HCT116 (cell line): Measurements from ENCODE around the gene TBC1D17. TPM values are rescaled to one million over a fixed set of nuclear protein-coding genes. Genes with fewer than 3 reads are reported as not detected.

ENCODE experiments used
- ATAC-seq: fragments of 200-7000 bp; cut with Tn5 transposase; 2 replicates; pipeline ENCODE4 v1.9.1; 2020; ENCODE audit warnings: mild to moderate bottlenecking, moderate library complexity
- BruUV-seq: library from RNA; stranded (reverse); fragments of 400-500 nt; replicated peaks from 2 replicates; lab custom pipeline; 2021; lab: Mats Ljungman, UMichigan
- CTCF ChIA-PET: fragments of 300-600 bp; sonication (Branson Sonifier 250); formaldehyde crosslinking; loops from one replicate; lab custom pipeline; 2021; ENCODE audit warnings: antibody characterized with exemption; lab: Charles Lee
- POLR2A ChIA-PET: fragments of 300-600, 350-600 bp; sonication (Branson Sonifier 250); formaldehyde crosslinking; loops from one replicate; lab custom pipeline; 2021; ENCODE audit warnings: antibody characterized with exemption; lab: Charles Lee
- RAD21 ChIA-PET, 2 experiments: fragments of 300-600 bp; sonication (Branson Sonifier 250); formaldehyde crosslinking; loops; one replicate each; lab custom pipeline; 2023; ENCODE audit warnings: low total read pairs in 2 of 2; ENCODE audit not compliant: uncharacterized antibody in 2 of 2, unreplicated experiment in 2 of 2, low non-redundant PET in 1 of 2; lab: Charles Lee
- DNase-seq: peaks from one replicate; pipeline ENCODE4 v3.0.0-alpha.2; 2010; ENCODE audit warnings: low read depth, low spot score
- H2AFZ ChIP-seq: fragments of 200-600 bp; shearing (Covaris generic), sonication (generic); 2 replicates; pipeline ENCODE4 v1.6.1; 2017; ENCODE audit warnings: low read depth, mixed run types, mixed read lengths, antibody characterized with exemption, low read length; ENCODE audit not compliant: poor library complexity, severe bottlenecking
- H3K27ac ChIP-seq: 2 replicates; pipeline ENCODE4 v1.5.1; 2012; ENCODE audit warnings: low read depth, low read length
- H3K27me3 ChIP-seq: fragments of 200-600 bp; sonication (generic); 2 replicates; pipeline ENCODE4 v1.6.1; 2016; ENCODE audit warnings: mixed run types, low read length, mixed read lengths; ENCODE audit not compliant: insufficient read depth
- H3K36me3 ChIP-seq, 2 experiments: fragments of 200-500 bp in 1 of 2; fragments of 200-600 bp in 1 of 2; sonication (Bioruptor generic) in 1 of 2; sonication (generic) in 1 of 2; 2 replicates each; pipeline versions ENCODE4 v1.5.1 to v1.6.1; 2014 to 2016; ENCODE audit warnings: low read length in 2 of 2, inconsistent platforms in 1 of 2, mixed read lengths in 1 of 2, mixed run types in 1 of 2; ENCODE audit not compliant: insufficient read depth in 2 of 2, control insufficient read depth in 1 of 2
- H3K4me1 ChIP-seq, 2 experiments: fragments of 200-600 bp in 1 of 2; sonication (generic) in 1 of 2; 2 replicates each; pipeline versions ENCODE4 v1.5.1 to v1.6.1; 2012 to 2017; ENCODE audit warnings: low read length in 2 of 2, inconsistent platforms in 1 of 2, mild to moderate bottlenecking in 1 of 2, mixed read lengths in 1 of 2, mixed run types in 1 of 2, moderate library complexity in 1 of 2; ENCODE audit not compliant: insufficient read depth in 2 of 2, control insufficient read depth in 1 of 2
- H3K4me2 ChIP-seq: fragments of 200-600 bp; sonication (generic); 2 replicates; pipeline ENCODE4 v1.6.1; 2017; ENCODE audit warnings: mixed run types, low read length, mixed read lengths
- H3K4me3 ChIP-seq, 2 experiments: fragments of 200-600 bp in 1 of 2; sonication (generic) in 1 of 2; replicated peaks in 1 of 2; 2 replicates each; pipeline ENCODE4 v1.5.1; 2011 to 2016; ENCODE audit warnings: low read length in 2 of 2, control low read depth in 1 of 2, low read depth in 1 of 2, mild to moderate bottlenecking in 1 of 2, mixed read lengths in 1 of 2, mixed run types in 1 of 2
- H3K79me2 ChIP-seq: fragments of 200-600 bp; sonication (generic); 2 replicates; pipeline ENCODE4 v1.6.1; 2017; ENCODE audit warnings: mild to moderate bottlenecking, mixed run types, low read length, moderate library complexity, mixed read lengths; ENCODE audit not compliant: insufficient read depth
- H3K9ac ChIP-seq: fragments of 200-600 bp; sonication (generic); 2 replicates; pipeline ENCODE4 v1.6.1; 2016; ENCODE audit warnings: low read length, mixed read lengths
- H3K9me2 ChIP-seq: fragments of 200-600 bp; sonication (generic), shearing (Covaris generic); 2 replicates; pipeline ENCODE4 v1.6.1; 2017; ENCODE audit warnings: mixed run types, mild to moderate bottlenecking, moderate library complexity; ENCODE audit not compliant: insufficient read depth
- H3K9me3 ChIP-seq, 2 experiments: fragments of 200-500 bp in 1 of 2; fragments of 200-600 bp in 1 of 2; sonication (Bioruptor generic) in 1 of 2; sonication (generic) in 1 of 2; 2 replicates each; pipeline ENCODE4 v1.6.1; 2014 to 2017; ENCODE audit warnings: low read length in 2 of 2, mixed read lengths in 2 of 2, inconsistent platforms in 1 of 2, low read depth in 1 of 2, mild to moderate bottlenecking in 1 of 2, mixed run types in 1 of 2, moderate library complexity in 1 of 2; ENCODE audit not compliant: control insufficient read depth in 1 of 2, insufficient read depth in 1 of 2
- H4K20me1 ChIP-seq: fragments of 200-600 bp; sonication (generic), shearing (Covaris generic); 2 replicates; pipeline ENCODE4 v1.6.1; 2017; ENCODE audit warnings: mixed run types, mild to moderate bottlenecking, moderate library complexity; ENCODE audit not compliant: insufficient read depth
- ATF3 ChIP-seq: IDR thresholded peaks from 2 replicates; pipeline ENCODE4 v1.6.1; 2012
- CBX3 ChIP-seq: IDR thresholded peaks from 2 replicates; pipeline ENCODE4 v1.6.1; 2012; ENCODE audit warnings: low read depth
- CEBPB ChIP-seq: IDR thresholded peaks from 2 replicates; pipeline ENCODE4 v1.6.1; 2012; ENCODE audit warnings: low read depth
- ELF1 ChIP-seq: IDR thresholded peaks from 2 replicates; pipeline ENCODE4 v1.6.1; 2012; ENCODE audit warnings: low read depth, borderline replicate concordance
- EZH2 ChIP-seq: fragments of 200-600 bp; sonication (generic); IDR thresholded peaks from 2 replicates; pipeline ENCODE4 v1.6.1; 2017; ENCODE audit warnings: antibody characterized with exemption, mixed run types
- EZH2phosphoT487 ChIP-seq: fragments of 200-600 bp; IDR thresholded peaks from 2 replicates; pipeline ENCODE4 v1.6.1; 2018; ENCODE audit warnings: antibody characterized with exemption, borderline replicate concordance
- FOSL1 ChIP-seq: IDR thresholded peaks from 2 replicates; pipeline ENCODE4 v1.6.1; 2012; ENCODE audit warnings: low read depth
- JUND ChIP-seq: IDR thresholded peaks from 2 replicates; pipeline ENCODE4 v1.6.1; 2012
- POLR2A ChIP-seq: IDR thresholded peaks from 2 replicates; pipeline ENCODE4 v1.7.0; 2011; ENCODE audit warnings: borderline replicate concordance; ENCODE audit not compliant: insufficient read depth, insufficient read length; ENCODE audit errors: extremely low read depth
- POLR2AphosphoS5 ChIP-seq: IDR thresholded peaks from 2 replicates; pipeline ENCODE4 v1.6.1; 2011; ENCODE audit warnings: mild to moderate bottlenecking, low read depth, low read length, moderate library complexity
- RAD21 ChIP-seq: IDR thresholded peaks from 2 replicates; pipeline ENCODE4 v1.6.1; 2012; ENCODE audit warnings: low read depth, mild to moderate bottlenecking
- SRF ChIP-seq: IDR thresholded peaks from 2 replicates; pipeline ENCODE4 v1.6.1; 2012; ENCODE audit warnings: low read depth
- TCF7L2 ChIP-seq: IDR thresholded peaks from 2 replicates; pipeline ENCODE4 v1.7.0; 2011; ENCODE audit warnings: borderline replicate concordance, inconsistent platforms; ENCODE audit not compliant: insufficient read depth, insufficient read length; ENCODE audit errors: extremely low read depth
- YY1 ChIP-seq: IDR thresholded peaks from 2 replicates; pipeline ENCODE4 v1.6.1; 2011; ENCODE audit warnings: low read length, low read depth, moderate library complexity, mild to moderate bottlenecking; ENCODE audit not compliant: insufficient replicate concordance; ENCODE audit errors: extremely low read depth
- ZFX ChIP-seq: fragments of 450-650 bp; IDR thresholded peaks from 2 replicates; pipeline ENCODE4 v1.6.1; 2017
- ZNF274 ChIP-seq: fragments of 200-500 bp; sonication (Bioruptor generic); IDR thresholded peaks from 2 replicates; pipeline ENCODE4 v1.6.1; 2014; ENCODE audit warnings: mild to moderate bottlenecking, low read depth, low read length, inconsistent platforms
- intact Hi-C: fragments of 100-400 bp; cut with micrococcal nuclease; formaldehyde crosslinking; loops from 2 replicates; pipeline ENCODE4 v1.10.0; 2022
- total RNA-seq: library from RNA; stranded (reverse); gene quantifications from one replicate; pipeline ENCODE4 v1.2.1, GENCODE V29; 2021; ENCODE audit not compliant: unreplicated experiment
- TF ChIP-seq, protein P1 (sequence below): IDR thresholded peaks from 2 replicates; pipeline ENCODE4 v1.6.1; 2012
- TF ChIP-seq, protein P2 (sequence below): IDR thresholded peaks from 2 replicates; pipeline ENCODE4 v1.6.1; 2011; ENCODE audit warnings: mild to moderate bottlenecking, low read length, moderate library complexity; ENCODE audit not compliant: insufficient replicate concordance; ENCODE audit errors: extremely low read depth
- TF ChIP-seq, protein P3 (sequence below), 3 experiments: fragments of 200-600 bp in 1 of 3; sonication (generic) in 1 of 3; IDR thresholded peaks in 2 of 3; conservative IDR thresholded peaks in 1 of 3; 2 replicates each; pipeline ENCODE4 v1.5.1; 2012 to 2017; ENCODE audit warnings: low read depth in 2 of 3, low read length in 2 of 3, antibody characterized with exemption in 1 of 3, borderline replicate concordance in 1 of 3, control low read depth in 1 of 3, mild to moderate bottlenecking in 1 of 3, mixed read lengths in 1 of 3, mixed run types in 1 of 3, moderate library complexity in 1 of 3; ENCODE audit not compliant: insufficient read depth in 1 of 3

The TBC1D17 gene
- total RNA-seq, 1 experiment from 2014 or later, result 32.9 TPM

GRCh38 chr19:49857061-49857837 is 20.3 kb upstream of the TBC1D17 start:
- no peak overlapping the region for H3K9ac ChIP-seq
- ChIA-PET CTCF (no interaction called here), RAD21 (no interaction called here), POLR2A (no interaction called here)
- H2AFZ ChIP-seq, result no peak overlapping the region
- intact Hi-C loops, result no loop called here
- no peak for DNase-seq
- H3K79me2 ChIP-seq, result peaks cover 37% of the 10 kb centered on the region
- H3K36me3 ChIP-seq, result peaks cover 15 to 27% of the 10 kb centered on the region in 2 experiments; a peak in 3 of 4 replicates
- H4K20me1 ChIP-seq, result no peaks in the 10 kb centered on the region
- H3K4me1 ChIP-seq, result peaks cover 7 to 34% of the 10 kb centered on the region in 2 experiments
- TF ChIP-seq RAD21 (no peak), ELF1 (no peak; the same call in 1 of the 2 replicates), CEBPB (no peak), YY1 (no peak), POLR2AphosphoS5 (no peak; the same call in none of the 2 replicates), JUND (no peak), EZH2phosphoT487 (no peak), ZNF274 (no peak), POLR2A (no peak), EZH2 (no peak), TCF7L2 (no peak), ZFX (no peak), CBX3 (no peak), SRF (no peak), FOSL1 (no peak), ATF3 (no peak)
- TF ChIP-seq, protein P1, sequence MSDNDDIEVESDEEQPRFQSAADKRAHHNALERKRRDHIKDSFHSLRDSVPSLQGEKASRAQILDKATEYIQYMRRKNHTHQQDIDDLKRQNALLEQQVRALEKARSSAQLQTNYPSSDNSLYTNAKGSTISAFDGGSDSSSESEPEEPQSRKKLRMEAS, result no peak
- TF ChIP-seq, protein P2, sequence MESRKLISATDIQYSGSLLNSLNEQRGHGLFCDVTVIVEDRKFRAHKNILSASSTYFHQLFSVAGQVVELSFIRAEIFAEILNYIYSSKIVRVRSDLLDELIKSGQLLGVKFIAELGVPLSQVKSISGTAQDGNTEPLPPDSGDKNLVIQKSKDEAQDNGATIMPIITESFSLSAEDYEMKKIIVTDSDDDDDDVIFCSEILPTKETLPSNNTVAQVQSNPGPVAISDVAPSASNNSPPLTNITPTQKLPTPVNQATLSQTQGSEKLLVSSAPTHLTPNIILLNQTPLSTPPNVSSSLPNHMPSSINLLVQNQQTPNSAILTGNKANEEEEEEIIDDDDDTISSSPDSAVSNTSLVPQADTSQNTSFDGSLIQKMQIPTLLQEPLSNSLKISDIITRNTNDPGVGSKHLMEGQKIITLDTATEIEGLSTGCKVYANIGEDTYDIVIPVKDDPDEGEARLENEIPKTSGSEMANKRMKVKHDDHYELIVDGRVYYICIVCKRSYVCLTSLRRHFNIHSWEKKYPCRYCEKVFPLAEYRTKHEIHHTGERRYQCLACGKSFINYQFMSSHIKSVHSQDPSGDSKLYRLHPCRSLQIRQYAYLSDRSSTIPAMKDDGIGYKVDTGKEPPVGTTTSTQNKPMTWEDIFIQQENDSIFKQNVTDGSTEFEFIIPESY, result no peak
- TF ChIP-seq, protein P3, sequence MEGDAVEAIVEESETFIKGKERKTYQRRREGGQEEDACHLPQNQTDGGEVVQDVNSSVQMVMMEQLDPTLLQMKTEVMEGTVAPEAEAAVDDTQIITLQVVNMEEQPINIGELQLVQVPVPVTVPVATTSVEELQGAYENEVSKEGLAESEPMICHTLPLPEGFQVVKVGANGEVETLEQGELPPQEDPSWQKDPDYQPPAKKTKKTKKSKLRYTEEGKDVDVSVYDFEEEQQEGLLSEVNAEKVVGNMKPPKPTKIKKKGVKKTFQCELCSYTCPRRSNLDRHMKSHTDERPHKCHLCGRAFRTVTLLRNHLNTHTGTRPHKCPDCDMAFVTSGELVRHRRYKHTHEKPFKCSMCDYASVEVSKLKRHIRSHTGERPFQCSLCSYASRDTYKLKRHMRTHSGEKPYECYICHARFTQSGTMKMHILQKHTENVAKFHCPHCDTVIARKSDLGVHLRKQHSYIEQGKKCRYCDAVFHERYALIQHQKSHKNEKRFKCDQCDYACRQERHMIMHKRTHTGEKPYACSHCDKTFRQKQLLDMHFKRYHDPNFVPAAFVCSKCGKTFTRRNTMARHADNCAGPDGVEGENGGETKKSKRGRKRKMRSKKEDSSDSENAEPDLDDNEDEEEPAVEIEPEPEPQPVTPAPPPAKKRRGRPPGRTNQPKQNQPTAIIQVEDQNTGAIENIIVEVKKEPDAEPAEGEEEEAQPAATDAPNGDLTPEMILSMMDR (IDR thresholded peaks at IDR 0.05 in 2 of 3, conservative IDR thresholded peaks at IDR 0.05 in 1 of 3; ENCODE audit: borderline replicate concordance in 1 of 3, insufficient read depth in 1 of 3, low read depth in 2 of 3, low read length in 2 of 3), result no peak
- H3K9me3 ChIP-seq, result no peaks in the 10 kb centered on the region
- H3K4me3 ChIP-seq, result no peak overlapping the region
- peak overlapping the region; percentile 45; the same call in 1 of the 2 replicates for H3K27ac ChIP-seq
- H3K4me2 ChIP-seq, result no peak overlapping the region
- no TSS peak for BruUV-seq
- peak; percentile 8 for ATAC-seq
- no peaks in the 10 kb centered on the region for H3K27me3 ChIP-seq
- no peaks in the 10 kb centered on the region for H3K9me2 ChIP-seq
